K562 (cell line): Measurements from ENCODE around the gene CLCNKA.

ENCODE experiments used
- NCOA1 ChIP-seq: fragments of 450-650 bp; IDR thresholded peaks from 2 replicates; pipeline ENCODE4 v1.6.1; 2016; ENCODE audit warnings: low read depth
- POLR2A ChIP-seq: fragments of 450-650 bp; conservative IDR thresholded peaks from 2 replicates; pipeline ENCODE4 v1.6.1; 2016
- POLR2AphosphoS5 ChIP-seq: IDR thresholded peaks from 2 replicates; pipeline ENCODE4 v1.6.1; 2011; ENCODE audit warnings: mild to moderate bottlenecking, low read depth, low read length, moderate library complexity; ENCODE audit not compliant: control insufficient read depth, insufficient read depth
- SNIP1 ChIP-seq: fragments of 450-650 bp; IDR thresholded peaks from 2 replicates; pipeline ENCODE4 v1.7.1; 2017; ENCODE audit warnings: low read depth, mild to moderate bottlenecking
- TF ChIP-seq, protein P1 (sequence below), 3 experiments: IDR thresholded peaks in 2 of 3; conservative IDR thresholded peaks in 1 of 3; 2 replicates each; pipeline ENCODE4 v1.5.1; 2011 to 2012; ENCODE audit warnings: low read length in 3 of 3, mild to moderate bottlenecking in 3 of 3, control low read depth in 2 of 3, improper control_type of control experiment in 1 of 3, inconsistent platforms in 1 of 3, low read depth in 1 of 3, mixed read lengths in 1 of 3, moderate library complexity in 1 of 3; ENCODE audit not compliant: insufficient read depth in 2 of 3
- TF ChIP-seq, protein P2 (sequence below): fragments of 250-450 bp; sonication (Bioruptor Pico); IDR thresholded peaks from 2 replicates; pipeline ENCODE4 v1.8.0; 2022; ENCODE audit warnings: moderate library complexity, mild to moderate bottlenecking, inconsistent platforms

DNA sequence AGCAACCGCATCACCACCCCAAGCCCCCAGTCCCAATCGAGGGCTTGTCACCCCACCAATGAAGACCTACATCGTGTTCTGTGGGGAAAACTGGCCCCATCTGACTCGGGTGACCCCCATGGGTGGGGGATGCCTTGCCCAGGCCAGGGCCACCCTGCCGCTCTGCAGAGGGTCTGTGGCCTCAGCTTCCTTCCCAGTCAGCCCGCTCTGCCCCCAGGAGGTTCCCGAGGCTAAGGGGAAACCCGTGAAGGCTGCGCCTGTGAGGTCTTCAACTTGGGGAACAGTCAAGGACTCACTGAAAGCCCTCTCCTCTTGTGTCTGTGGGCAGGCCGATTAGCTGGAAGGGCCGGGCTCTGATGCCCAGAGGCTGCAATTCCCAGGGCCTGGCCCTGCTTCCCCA is 15.8 kb upstream of the CLCNKA start:
- TF ChIP-seq, protein P1, sequence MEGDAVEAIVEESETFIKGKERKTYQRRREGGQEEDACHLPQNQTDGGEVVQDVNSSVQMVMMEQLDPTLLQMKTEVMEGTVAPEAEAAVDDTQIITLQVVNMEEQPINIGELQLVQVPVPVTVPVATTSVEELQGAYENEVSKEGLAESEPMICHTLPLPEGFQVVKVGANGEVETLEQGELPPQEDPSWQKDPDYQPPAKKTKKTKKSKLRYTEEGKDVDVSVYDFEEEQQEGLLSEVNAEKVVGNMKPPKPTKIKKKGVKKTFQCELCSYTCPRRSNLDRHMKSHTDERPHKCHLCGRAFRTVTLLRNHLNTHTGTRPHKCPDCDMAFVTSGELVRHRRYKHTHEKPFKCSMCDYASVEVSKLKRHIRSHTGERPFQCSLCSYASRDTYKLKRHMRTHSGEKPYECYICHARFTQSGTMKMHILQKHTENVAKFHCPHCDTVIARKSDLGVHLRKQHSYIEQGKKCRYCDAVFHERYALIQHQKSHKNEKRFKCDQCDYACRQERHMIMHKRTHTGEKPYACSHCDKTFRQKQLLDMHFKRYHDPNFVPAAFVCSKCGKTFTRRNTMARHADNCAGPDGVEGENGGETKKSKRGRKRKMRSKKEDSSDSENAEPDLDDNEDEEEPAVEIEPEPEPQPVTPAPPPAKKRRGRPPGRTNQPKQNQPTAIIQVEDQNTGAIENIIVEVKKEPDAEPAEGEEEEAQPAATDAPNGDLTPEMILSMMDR (IDR thresholded peaks at IDR 0.05 in 2 of 3, conservative IDR thresholded peaks at IDR 0.05 in 1 of 3; ENCODE audit: insufficient read depth in 2 of 3, low read depth in 1 of 3, low read length in 3 of 3): no peak
- TF ChIP-seq POLR2AphosphoS5: no peak
- no peak for TF ChIP-seq POLR2A
- no peak for TF ChIP-seq SNIP1
- no peak for TF ChIP-seq NCOA1
- TF ChIP-seq, protein P2, sequence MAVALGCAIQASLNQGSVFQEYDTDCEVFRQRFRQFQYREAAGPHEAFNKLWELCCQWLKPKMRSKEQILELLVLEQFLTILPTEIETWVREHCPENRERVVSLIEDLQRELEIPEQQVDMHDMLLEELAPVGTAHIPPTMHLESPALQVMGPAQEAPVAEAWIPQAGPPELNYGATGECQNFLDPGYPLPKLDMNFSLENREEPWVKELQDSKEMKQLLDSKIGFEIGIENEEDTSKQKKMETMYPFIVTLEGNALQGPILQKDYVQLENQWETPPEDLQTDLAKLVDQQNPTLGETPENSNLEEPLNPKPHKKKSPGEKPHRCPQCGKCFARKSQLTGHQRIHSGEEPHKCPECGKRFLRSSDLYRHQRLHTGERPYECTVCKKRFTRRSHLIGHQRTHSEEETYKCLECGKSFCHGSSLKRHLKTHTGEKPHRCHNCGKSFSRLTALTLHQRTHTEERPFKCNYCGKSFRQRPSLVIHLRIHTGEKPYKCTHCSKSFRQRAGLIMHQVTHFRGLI (CRISPR knock-in tag): no peak
